GM19463 (cell line): ENCODE results near the gene LPP.

Experiments used
- ATAC-seq: cut with Tn5 transposase; IDR thresholded peaks from one replicate; pipeline ENCODE4 v1.9.1; 2021; ENCODE audit warnings: mild to moderate bottlenecking, moderate library complexity; ENCODE audit not compliant: unreplicated experiment

The LPP gene

DNA sequence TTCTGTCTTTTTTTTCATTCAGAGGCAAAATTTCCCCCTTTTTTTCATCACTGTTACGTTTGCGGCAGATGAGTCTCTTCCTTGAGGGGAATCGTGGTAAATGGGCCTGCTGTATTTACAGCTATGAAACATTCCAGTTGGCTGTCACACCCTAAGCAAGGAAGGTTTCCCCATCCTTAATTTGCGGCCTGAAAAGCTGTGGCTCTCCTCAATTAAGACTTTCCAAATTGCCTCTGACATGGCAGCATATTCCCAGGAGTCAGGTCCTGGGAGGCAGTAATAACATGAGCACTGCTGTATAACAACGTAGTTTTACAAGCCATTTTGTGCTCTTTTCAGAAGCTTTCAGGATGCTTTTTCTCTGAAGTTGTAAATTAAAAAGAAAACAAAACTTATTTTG, 420.9 kb downstream of the LPP start:
- ATAC-seq: no peak

DNA sequence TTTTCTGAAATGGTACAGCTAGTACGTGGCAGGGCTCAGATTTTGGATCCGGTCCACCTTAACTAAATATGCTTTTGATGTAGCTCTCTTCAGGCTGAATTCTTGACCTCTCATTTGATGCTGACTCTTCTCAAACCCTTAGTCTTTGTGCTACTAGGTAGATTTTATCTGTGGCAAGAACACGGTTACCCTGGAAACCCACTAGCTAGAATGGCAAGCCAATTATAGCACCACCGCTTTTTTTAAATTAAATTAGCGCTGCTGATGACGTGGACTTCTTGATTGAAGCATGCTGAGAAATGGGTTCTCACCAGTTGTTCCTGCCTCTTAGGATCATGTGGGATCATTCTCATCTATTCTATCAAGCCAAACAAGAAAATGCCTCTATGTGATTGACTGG, 421.5 kb downstream of the LPP start:
- no peak for ATAC-seq

DNA sequence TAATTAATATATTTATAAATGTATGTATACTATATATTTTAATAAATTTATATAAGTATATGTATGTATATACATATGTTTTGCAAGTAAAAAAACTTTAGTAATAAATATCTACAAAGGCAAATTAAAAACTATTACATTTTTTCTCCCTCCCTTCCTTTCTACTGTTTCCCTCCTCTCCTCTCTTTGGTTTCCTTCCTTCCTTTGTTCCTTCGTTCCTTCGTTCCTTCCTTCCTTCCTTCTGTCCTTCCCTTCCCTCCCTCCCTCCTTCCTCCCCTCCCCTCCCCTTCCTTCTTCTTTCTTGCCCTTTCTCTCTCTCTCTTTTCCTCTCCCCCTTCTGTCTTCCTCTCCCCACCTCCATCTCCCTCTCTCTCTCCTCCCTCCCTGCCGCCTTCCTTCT, 423.6 kb downstream of the LPP start:
- no peak for ATAC-seq

DNA sequence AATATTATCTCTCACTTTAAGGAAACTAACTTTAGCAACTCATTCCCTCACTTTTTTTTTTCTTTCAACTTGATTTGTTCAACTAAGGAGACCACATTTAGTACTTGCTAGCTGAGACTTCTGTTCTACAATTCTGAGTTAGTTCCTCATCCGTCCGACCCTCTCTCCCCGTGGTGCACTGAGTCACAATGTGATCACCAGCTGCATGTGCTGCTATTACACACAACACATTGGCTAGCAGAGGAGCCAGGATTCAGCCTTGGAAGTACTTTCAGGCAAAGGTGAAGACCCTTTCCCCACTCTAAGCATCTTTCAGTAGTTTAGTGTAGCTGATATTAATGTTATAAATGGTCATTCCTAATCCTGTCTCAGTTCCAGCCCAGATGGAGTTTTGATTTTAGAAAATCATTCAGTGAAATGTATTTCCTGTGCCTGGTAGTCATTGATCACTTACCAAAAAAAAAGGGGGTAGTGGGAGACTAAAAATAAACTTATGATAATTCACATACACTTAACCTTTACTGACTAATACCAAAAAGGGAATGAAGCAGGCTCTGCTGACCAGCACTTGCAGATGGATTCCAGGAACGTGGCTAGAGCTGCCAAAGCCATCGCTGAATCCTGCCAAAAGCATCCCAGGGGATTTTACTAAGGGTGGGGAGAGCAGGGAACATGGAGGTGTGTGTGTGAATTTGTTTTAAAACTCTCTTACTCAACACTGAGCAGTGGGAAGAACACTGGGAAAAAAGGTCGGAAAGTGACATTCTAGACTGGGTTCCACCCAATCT, 424.8 kb downstream of the LPP start:
- no peak for ATAC-seq

DNA sequence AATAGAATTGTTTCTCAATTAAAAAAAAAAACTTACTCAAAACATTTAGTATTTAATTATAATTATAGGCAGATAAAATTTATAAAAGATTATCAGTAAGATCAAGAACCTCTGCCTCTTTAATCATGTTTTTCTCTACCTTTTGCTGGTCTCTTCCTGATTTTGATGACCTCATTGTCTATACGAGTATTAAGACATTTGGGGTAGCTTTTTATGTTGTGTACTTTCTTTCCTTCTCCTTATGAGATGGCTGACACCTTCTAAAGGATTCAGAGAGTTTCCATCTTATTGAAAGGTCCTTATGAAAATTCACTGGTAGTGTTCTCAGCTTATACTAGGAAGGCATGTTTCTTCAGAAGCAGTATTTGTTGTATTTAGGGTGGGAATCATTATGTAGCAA, 426.3 kb downstream of the LPP start:
- no peak for ATAC-seq

DNA sequence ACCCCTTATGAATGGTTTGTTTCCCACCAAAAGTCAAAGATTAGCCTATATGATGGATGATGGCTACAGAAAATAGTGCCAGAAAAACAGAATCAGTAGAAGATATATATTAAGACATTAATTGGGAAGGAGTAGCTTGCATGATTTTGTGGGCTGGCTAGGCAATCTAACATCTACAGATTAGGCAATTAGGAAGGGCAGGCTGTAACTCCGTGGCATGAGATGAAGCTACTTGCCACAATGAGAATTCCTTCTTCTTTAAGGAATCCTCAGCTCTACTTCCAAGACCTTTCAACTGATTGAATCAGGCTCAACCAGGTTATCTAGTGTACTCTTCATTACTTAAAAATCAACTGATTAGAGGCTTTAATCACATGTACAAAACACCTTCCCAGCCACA, 426.7 kb downstream of the LPP start:
- ATAC-seq: no peak

DNA sequence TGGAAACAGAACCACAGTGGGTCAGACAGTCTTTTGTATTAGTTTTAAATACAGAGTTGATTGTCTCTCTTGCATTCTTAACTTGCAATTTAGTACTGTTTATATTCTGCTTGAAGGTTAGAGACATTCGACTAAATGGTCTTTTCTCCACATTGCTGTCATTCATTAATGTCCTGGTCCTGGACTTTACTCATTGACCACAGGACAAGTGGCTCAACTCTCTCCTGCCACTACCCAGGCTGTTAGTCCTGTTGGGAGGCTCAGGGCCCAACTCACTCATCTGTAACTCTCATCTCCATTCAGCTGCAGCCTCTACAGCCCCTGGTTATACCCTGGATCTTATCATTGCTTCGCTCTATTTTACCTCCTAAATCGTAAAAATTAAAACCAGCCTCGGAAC, 427.4 kb downstream of the LPP start:
- ATAC-seq: no peak

DNA sequence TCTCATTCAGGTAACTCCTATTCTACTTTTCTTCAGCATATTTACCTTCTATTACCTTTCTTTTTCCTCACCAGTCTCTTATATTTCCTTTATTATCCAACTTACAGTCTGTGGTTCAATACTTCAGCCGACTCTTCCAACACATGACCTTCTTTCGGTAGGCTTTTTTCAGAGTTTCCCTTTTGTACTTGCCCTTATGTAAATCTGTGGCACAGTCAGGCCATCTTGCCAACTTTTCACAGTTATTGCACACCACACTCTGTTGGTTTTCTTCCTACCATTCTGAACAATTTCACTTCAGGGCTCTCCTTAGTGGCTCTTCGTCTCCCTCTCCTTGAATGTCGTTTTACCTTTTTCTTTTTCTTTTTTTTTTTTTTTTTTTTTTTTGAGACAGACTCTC, 427.8 kb downstream of the LPP start:
- no peak for ATAC-seq

DNA sequence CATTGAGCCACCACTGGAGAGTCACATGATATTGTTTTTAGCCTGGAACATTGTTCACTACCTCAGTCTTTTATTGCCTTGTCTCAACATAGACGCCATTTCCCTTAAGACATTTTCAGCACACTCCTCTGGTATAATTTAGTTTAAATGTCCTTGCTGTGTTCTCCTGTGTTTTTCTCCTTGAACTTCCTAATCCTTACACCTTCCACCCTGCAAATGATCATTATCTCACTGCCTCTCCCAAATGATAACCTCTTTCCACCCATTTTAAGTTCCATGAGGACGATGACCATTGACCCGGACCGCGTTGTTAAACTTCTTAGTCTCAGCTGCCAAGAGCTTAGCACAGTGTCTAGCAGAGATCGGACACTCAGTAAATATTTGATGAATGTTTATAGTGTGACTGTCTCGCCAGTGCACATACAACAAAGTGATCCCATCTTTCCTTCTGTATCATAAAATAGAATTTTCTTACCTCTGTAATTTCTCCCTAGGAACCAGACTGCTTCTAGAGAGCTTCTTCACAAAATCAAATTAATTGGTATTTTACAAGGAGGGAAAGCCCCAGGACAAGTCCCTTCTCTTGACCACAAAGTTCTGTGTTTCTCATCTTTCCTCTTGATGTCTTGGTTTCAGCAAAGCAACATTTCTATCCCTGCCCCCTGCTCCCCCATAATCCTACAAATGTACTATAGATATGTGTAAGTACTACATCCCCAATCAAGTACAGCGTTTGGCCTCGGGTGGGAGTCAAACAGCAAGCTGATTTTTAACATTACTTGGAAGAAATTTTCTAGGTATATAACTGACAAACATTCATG, 429.6 kb downstream of the LPP start:
- ATAC-seq: no peak

DNA sequence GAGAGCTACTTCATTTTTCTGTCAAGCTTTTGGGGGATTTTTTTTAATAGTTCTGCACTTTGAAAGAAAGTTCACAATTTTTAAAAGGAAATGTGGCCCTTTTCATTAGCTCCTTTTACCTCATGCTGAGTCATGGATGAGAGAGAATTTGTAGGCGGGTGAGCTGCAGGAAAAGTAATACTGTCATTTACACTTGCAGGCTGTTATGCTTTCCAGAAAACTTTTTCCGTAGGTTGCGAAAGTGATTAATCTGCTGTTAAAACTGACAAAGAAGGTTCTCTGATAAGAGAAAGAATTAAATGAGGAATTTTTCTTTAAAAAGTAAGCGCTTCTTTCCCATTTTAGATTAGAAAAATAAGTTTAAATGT, 430.2 kb downstream of the LPP start:
- no peak for ATAC-seq

DNA sequence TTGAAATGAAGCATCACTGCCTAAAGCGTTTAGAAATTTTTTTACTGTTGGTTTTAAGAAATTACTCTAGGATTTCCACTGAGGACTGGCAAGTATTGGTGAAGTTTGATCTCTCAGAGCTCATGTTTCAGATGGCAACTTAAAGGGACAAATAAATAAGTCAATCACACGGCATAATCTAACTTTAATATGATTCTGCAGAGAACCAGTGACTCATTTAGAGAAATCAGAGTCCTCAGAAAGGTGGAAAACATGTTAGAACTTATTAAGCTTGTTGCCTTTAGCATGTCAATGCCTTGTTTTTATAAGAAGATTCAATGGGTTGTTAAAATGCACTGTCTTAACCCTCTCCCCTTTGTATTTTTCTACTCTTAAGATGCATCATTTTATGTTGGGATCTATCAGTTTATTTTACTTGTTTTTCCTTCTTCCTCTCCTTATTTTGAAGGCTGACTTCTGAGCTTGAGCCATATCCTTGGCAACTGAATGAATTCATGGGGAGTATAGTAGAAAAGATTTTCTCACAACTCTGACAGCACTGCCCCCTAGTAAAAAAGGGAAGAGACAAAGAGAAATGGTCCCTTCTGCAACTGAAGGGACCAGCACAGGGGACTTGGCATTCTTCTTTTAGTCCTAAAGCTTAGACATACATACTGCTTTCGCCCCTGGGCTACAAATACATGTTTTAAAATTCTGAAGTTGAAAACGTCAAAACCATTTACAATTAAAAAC, 431.2 kb downstream of the LPP start:
- no peak for ATAC-seq

DNA sequence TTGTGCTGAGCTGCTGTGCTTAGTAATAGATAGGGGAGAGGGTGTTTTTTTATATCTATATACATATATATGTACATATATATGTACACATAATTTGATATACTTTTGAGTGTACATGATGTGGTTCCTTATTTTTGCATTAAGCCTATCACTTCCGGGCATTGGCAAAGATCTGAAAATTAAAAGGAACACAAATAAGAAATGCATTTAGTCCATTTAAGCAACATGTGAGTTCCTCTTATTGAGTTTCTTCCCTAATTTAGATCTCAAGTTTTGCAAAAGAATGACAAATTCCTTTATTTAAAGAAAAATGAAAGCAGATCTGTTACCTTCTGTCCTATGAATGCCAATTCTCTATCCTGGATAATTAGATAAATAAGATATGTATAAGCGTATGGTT, 435.1 kb downstream of the LPP start:
- ATAC-seq: no peak

DNA sequence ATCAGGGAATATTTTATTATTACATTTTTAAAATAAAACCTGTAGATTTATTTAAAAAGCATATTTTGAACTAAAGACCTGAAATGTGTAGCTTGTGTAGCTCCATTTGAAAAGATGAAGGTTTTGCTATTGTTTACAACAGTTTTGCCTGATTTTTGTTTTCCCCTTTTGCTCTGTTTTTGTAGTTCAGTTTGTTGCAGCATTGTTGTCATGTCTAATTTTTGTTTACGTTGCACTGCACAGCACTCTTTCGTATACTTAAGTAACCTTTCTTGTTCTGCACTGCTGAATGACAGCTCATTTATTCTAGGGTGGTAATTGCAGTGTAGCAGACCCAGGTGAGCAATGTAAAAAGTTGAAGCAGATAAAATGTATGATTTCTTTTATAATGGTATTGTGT, 435.8 kb downstream of the LPP start:
- no peak for ATAC-seq

DNA sequence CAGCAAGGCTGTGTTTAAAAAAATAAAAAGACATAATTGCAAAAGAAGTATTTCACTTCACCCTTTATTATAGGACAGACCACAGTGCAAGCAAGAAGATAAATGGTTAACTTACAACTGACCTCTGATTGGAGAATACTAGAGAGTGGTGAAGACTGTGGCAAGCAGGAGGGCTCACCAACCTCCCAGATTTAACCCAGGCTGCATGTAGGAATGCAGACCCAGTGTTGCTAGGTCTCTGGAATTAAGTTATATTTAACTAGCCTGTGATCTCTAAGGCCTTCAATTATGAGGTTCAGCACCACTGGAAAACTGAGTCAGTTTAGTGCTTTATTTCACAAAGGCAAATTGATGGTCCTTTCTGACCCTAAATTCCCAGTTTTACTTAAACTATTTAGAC, 436.6 kb downstream of the LPP start:
- no peak for ATAC-seq

DNA sequence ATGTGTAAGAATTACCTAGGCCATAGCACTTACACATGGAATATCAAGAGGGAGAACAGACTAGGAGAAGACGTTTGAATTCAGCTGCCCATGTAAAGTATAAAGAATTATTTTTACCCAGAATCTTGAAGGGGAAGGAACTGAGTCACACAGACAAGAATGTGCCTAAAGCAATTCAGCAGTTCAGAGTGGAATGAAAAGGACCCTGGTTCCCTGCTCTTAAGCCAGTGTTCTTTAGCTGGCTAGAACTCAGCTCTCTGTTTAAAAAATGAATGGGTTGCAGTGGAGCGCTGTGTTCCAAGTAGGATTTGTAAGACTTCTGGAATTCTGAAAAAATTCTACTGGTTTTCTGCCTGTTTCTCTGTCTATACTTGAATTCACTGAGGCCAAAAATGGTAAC, 440.2 kb downstream of the LPP start:
- ATAC-seq: no peak

DNA sequence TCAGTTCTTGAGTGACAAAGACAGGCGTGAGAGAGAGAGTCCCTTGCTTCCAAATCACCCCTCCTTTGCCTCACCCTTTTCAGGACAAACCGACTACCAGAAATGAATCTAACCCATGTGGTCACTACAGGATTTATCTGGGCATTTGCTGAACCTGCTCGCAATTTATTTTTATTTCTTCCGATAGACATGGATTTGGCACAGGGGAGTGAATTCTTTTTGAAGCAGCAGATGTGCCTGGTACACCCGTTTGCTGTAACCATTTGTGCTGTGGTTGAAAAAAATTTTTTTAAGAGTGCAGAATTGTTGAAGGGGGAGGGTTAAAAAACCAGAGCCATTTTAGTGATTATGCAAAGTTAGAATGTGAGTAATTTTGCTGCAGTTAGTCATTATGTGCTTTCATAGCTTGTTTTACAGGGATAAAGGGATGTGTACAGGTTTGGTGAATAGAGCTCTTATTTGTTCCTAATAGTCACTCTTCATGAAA, 442.0 kb downstream of the LPP start:
- ATAC-seq: no peak

DNA sequence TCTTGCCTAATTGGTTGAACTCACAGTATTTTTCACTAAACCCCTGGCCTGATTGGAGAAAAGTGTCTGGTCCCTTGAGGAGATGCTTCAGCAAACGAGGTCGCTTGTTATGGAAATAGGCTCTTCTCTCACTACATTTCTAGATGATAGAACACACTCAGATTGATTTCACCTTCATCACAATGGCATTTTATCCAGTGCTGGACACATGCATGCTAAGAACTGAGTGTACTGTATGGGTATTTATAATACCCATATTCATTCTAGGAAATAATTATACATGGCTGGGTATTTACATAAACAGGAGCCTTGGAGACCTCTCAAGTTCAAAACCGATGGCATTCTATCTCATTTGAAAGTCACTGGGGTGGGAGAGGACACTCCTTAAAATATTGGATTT, 444.9 kb downstream of the LPP start:
- no peak for ATAC-seq

DNA sequence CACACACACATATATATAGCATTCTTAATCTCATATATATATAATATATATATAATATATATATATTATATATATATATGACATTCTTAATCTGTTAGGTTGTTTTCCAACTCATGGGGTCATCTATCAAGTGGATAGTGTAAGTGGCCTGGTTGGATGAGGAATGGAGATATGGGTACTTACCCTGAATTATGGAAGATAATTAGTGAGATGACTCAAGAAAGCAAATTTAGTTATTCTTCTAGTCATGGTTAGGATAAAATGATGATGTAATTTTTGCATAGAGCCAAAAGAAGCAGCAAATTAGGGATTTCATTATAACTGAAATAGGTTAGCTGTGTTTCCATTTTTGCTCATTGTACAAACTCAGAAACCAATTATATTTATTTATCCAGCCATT, 448.2 kb downstream of the LPP start:
- no peak for ATAC-seq

DNA sequence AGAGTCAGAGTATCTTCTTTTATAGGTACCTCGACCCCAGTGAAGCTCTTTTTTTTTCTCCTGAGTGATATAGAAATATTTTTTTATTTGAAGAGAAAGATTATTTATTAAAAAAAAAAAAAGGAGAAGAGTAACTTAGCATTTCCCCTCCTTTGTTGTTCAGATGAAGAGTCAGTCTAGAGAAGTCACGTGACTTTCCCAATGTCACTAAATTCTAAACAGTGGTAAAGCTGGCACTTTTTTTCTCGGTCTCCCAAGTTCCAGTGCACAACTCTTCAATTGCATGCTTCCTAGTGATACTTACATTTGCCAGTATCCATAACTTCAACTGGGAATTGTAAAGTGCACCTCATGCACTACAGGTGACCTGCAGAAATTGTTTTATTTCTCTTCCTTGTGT, 448.7 kb downstream of the LPP start:
- ATAC-seq: no peak

DNA sequence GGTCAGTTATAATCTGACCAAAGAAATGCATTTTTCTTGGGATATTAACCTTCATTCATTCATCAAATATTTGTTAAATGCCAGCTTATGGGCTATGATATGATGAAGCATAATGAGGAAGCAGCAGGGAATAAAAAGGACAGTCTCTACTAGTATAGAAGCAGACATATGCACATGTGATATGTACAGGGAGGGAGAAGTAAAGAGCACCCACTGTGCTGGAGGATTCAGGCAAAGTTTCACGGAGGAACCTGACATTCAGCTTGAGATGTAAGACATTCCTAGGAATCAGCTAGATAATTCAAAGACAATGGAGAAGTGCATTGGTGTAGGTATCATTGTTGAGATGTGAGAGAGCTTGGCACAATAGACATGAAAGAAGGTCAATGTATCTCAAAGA, 450.7 kb downstream of the LPP start:
- no peak for ATAC-seq

DNA sequence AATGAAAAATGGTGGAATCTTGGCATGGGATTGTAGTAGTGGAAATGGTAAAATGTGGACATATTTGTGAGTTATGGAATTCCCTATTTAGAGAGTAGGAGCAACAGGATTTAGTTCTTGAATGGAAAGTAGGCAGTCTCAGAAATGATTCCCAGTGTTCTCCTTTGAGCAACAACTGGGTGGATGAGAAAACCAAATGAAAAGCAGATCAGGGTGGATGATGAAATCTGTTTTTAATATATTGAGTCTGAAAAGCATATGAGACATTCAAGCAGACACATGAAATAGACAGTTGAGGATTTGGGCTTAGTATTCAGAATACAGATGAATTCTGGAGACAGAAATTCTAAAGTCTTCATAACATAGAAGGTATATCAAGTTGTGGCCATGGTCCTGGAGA, 451.3 kb downstream of the LPP start:
- no peak for ATAC-seq

DNA sequence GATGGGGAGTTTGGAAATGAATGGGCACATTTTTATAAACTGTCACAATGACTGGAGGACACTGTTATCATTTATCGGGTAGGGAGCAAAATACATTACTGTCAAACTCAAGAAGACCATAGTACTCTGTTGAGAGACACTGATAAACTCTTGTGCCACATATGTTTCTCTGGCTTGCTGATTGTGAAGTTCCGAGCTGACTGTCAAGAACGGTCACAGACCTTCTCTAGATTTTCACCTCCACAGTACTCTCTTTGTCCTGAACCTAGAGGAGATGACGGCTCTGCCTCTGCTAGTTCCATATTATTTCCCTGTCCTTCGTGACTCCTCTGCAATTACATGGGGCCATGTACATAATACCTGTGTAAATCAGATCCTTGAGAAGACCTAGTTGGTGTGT, 451.9 kb downstream of the LPP start:
- ATAC-seq: no peak
